CD14-positive monocyte (primary cell): ENCODE measurements around the gene PILRA. TPM values are rescaled to one million over a fixed set of nuclear protein-coding genes. Genes with fewer than 3 reads are reported as not detected.

Source experiments
- DNase-seq, 3 donors: peaks; one replicate each; pipeline ENCODE4 v3.0.0-alpha.2; 2011 to 2022
- H2AFZ ChIP-seq: 2 replicates; pipeline ENCODE4 v1.6.0; 2012; ENCODE audit warnings: mild to moderate bottlenecking, low read depth, low read length, inconsistent platforms; ENCODE audit not compliant: insufficient read depth, poor library complexity, severe bottlenecking
- H3K27ac ChIP-seq, 2 donors: 1 replicate in 1 of 2; 2 replicates in 1 of 2; pipeline ENCODE4 v1.5.1; 2012 to 2013; ENCODE audit warnings: low read length in 2 of 2, control low read depth in 1 of 2, inconsistent platforms in 1 of 2, low read depth in 1 of 2, mild to moderate bottlenecking in 1 of 2
- H3K27me3 ChIP-seq, 2 donors: one replicate each; pipeline versions ENCODE4 v1.6.0 to v1.6.1; 2011 to 2013; ENCODE audit warnings: low read length in 2 of 2; ENCODE audit not compliant: control insufficient read depth in 2 of 2, insufficient read depth in 2 of 2
- H3K36me3 ChIP-seq, 2 donors: replicated peaks in 1 of 2; 1 replicate in 1 of 2; 2 replicates in 1 of 2; pipeline versions ENCODE4 v1.5.1 to v1.6.1; 2012 to 2013; ENCODE audit warnings: low read length in 2 of 2, control low read depth in 1 of 2, inconsistent platforms in 1 of 2, mild to moderate bottlenecking in 1 of 2; ENCODE audit not compliant: insufficient read depth in 2 of 2, control insufficient read depth in 1 of 2
- H3K4me1 ChIP-seq, 2 donors: 1 replicate in 1 of 2; 2 replicates in 1 of 2; pipeline versions ENCODE4 v1.5.1 to v1.6.1; 2012 to 2013; ENCODE audit warnings: low read length in 2 of 2, control low read depth in 1 of 2, inconsistent platforms in 1 of 2, mild to moderate bottlenecking in 1 of 2, moderate library complexity in 1 of 2; ENCODE audit not compliant: insufficient read depth in 2 of 2, control insufficient read depth in 1 of 2
- H3K4me2 ChIP-seq: replicated peaks from 2 replicates; pipeline ENCODE3; 2012; ENCODE audit warnings: low read length, moderate library complexity, mild to moderate bottlenecking; ENCODE audit not compliant: poor library complexity, severe bottlenecking; ENCODE audit errors: extremely low read depth
- H3K4me3 ChIP-seq, 3 experiments: fragments of 200-600 bp in 1 of 3; sonication (generic) in 1 of 3; replicated peaks in 1 of 3; 1 replicate in 2 of 3; 2 replicates in 1 of 3; pipeline ENCODE4 v1.5.1; 2011 to 2013; ENCODE audit warnings: low read length in 3 of 3, mild to moderate bottlenecking in 3 of 3, control low read depth in 2 of 3, low read depth in 2 of 3, inconsistent platforms in 1 of 3, moderate library complexity in 1 of 3
- H3K79me2 ChIP-seq: 2 replicates; pipeline ENCODE4 v1.6.0; 2012; ENCODE audit warnings: mild to moderate bottlenecking, control low read depth, inconsistent platforms, low read length, moderate library complexity; ENCODE audit not compliant: insufficient read depth
- H3K9ac ChIP-seq: 2 replicates; pipeline ENCODE4 v1.6.0; 2017; ENCODE audit warnings: low read length, mild to moderate bottlenecking; ENCODE audit not compliant: insufficient read depth, poor library complexity, severe bottlenecking
- H3K9me3 ChIP-seq, 2 donors: replicated peaks in 1 of 2; 1 replicate in 1 of 2; 2 replicates in 1 of 2; pipeline versions ENCODE4 v1.5.1 to v1.6.1; 2012 to 2013; ENCODE audit warnings: low read length in 2 of 2, control low read depth in 1 of 2; ENCODE audit not compliant: control insufficient read depth in 1 of 2, insufficient read depth in 1 of 2
- H4K20me1 ChIP-seq: 2 replicates; pipeline ENCODE4 v1.6.0; 2012; ENCODE audit warnings: mild to moderate bottlenecking, low read length, control low read depth, moderate library complexity; ENCODE audit not compliant: insufficient read depth
- H3K27ac Mint-ChIP-seq, 7 donors: one replicate each; pipeline ENCODE4 v1.8.0; 2020; ENCODE audit warnings: mild to moderate bottlenecking in 7 of 7, mixed read lengths in 7 of 7, moderate library complexity in 6 of 7, inconsistent platforms in 2 of 7
- H3K27me3 Mint-ChIP-seq, 3 donors: one replicate each; pipeline ENCODE4 v1.8.0; 2021 to 2022; ENCODE audit warnings: low read depth in 3 of 3, mild to moderate bottlenecking in 3 of 3, mixed read lengths in 3 of 3, moderate library complexity in 3 of 3, inconsistent platforms in 1 of 3
- H3K36me3 Mint-ChIP-seq, 2 donors: one replicate each; pipeline ENCODE4 v1.8.0; 2020; ENCODE audit warnings: mixed read lengths in 2 of 2, inconsistent platforms in 1 of 2, mild to moderate bottlenecking in 1 of 2
- H3K4me1 Mint-ChIP-seq: one replicate; pipeline ENCODE4 v1.8.0; 2020; ENCODE audit warnings: mild to moderate bottlenecking, mixed read lengths
- H3K4me3 Mint-ChIP-seq, 2 donors: one replicate each; pipeline ENCODE4 v1.8.0; 2020; ENCODE audit warnings: mild to moderate bottlenecking in 2 of 2, mixed read lengths in 2 of 2, moderate library complexity in 1 of 2
- H3K9me3 Mint-ChIP-seq, 7 donors: one replicate each; pipeline ENCODE4 v1.8.0; 2020 to 2022; ENCODE audit warnings: mixed read lengths in 7 of 7, mild to moderate bottlenecking in 6 of 7, moderate library complexity in 6 of 7, inconsistent platforms in 2 of 7
- WGBS: methylation state at CpG from one replicate; pipeline ENCODE4 v1.1.5; 2013; ENCODE audit warnings: missing lambda C conversion rate; ENCODE audit not compliant: insufficient coverage; 5-methylcytosine and 5-hydroxymethylcytosine counted together
- intact Hi-C, 2 donors: fragments of 100-400 bp; cut with micrococcal nuclease; formaldehyde crosslinking; loops; one replicate each; pipeline versions ENCODE4 v1.15.0 to v1.15.1; 2023
- polyA plus RNA-seq, 3 donors: library from polyadenylated mRNA; depleted of rRNA in 1 of 3; unstranded in 2 of 3; stranded (reverse) in 1 of 3; fragments of 300-500 nt in 2 of 3; fragments of >200 nt in 1 of 3; fragmentation: Illumina TruSeq in 2 of 3; gene quantifications; 1 replicate in 2 of 3; 2 replicates in 1 of 3; pipeline ENCODE4 v1.2.3, GENCODE V29; 2012 to 2021
- TF ChIP-seq, protein P1 (sequence below): fragments of 200-600 bp; IDR thresholded peaks from one replicate; pipeline ENCODE4 v1.8.0; 2022; ENCODE audit warnings: antibody characterized with exemption, mild to moderate bottlenecking

PILRA gene
- polyA plus RNA-seq, 3 donors: 316 to 491 (median 364) TPM

DNA sequence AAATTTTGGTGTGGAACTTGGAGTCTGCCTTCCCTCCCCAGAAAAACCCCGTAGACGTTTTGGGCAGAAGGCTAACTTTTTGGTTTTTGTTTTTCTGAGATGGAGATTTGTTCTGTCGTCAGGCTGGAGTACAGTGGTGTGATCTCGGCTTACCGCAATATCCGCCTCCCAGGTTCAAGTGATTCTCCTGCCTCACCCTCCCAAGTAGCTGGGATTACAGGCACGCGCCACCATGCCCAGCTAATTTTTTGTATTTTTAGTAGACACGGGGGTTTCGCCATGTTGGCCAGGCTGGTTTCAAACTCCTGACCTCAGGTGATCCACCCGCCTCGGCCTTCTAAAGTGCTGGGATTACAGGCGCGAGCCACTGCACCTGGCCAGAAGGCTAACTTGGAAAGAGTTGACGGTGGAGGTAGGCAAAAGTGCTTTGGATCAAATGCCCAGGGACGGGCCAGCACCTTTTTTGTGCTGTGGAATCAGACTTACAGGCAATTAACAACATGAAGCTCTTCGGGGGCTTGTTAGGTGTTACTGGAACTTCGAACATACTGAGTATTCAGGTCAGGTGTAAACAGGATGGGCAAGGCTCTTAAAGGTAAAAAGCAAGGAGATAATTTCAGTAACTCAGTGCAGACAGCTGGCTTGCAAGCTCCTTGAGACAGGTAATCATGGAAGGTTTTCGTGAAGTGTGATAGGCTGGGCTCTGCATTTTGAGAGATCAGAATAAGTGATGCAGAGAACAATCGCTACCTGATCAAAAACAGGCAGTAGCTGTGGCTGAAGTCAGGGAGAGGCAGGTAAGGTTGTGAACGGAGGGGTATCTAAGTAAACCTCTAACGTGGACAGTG, 61.2 kb downstream of the PILRA start:
- H3K4me1 Mint-ChIP-seq: peaks cover 37% of the 10 kb centered on the region
- peak overlapping the region in 1 of 3 experiments; percentile 90 for H3K4me3 ChIP-seq
- H3K36me3 ChIP-seq: peaks cover 18 to 25% of the 10 kb centered on the region in 2 donors
- H3K79me2 ChIP-seq: peaks cover 69% of the 10 kb centered on the region
- peaks cover 32 to 50% of the 10 kb centered on the region in 2 donors for H3K4me1 ChIP-seq
- TF ChIP-seq, protein P1, sequence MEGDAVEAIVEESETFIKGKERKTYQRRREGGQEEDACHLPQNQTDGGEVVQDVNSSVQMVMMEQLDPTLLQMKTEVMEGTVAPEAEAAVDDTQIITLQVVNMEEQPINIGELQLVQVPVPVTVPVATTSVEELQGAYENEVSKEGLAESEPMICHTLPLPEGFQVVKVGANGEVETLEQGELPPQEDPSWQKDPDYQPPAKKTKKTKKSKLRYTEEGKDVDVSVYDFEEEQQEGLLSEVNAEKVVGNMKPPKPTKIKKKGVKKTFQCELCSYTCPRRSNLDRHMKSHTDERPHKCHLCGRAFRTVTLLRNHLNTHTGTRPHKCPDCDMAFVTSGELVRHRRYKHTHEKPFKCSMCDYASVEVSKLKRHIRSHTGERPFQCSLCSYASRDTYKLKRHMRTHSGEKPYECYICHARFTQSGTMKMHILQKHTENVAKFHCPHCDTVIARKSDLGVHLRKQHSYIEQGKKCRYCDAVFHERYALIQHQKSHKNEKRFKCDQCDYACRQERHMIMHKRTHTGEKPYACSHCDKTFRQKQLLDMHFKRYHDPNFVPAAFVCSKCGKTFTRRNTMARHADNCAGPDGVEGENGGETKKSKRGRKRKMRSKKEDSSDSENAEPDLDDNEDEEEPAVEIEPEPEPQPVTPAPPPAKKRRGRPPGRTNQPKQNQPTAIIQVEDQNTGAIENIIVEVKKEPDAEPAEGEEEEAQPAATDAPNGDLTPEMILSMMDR: no peak
- H3K4me3 Mint-ChIP-seq: peak overlapping the region; percentile 83 to 86
- WGBS: 85% methylated on average over 14 of the region's 22 CpGs
- H3K9me3 Mint-ChIP-seq: no peaks in the 10 kb centered on the region
- H3K27me3 ChIP-seq: no peaks in the 10 kb centered on the region
- no peaks in the 10 kb centered on the region for H3K9me3 ChIP-seq
- peaks cover 0 to under 1% (median under 1%) of the 10 kb centered on the region in 3 donors for H3K27me3 Mint-ChIP-seq
- intact Hi-C loops: loop anchor here in 1 of 2 donors (10.0 kb wide), 1 partner anchor 240 kb away; the partner anchor contains the start of gene GNB2
- H3K27ac Mint-ChIP-seq: peak overlapping the region in 6 of 7 donors; percentile 62 to 93 (median 88)
- no peak for DNase-seq
- peaks cover 12% of the 10 kb centered on the region for H4K20me1 ChIP-seq
- no peak overlapping the region for H3K9ac ChIP-seq
- H3K36me3 Mint-ChIP-seq: peaks cover 27 to 37% of the 10 kb centered on the region in 2 donors
- H2AFZ ChIP-seq: no peak overlapping the region
- H3K4me2 ChIP-seq: peak overlapping the region; percentile 89
- H3K27ac ChIP-seq: peak overlapping the region in 1 of 2 donors; percentile 89

DNA sequence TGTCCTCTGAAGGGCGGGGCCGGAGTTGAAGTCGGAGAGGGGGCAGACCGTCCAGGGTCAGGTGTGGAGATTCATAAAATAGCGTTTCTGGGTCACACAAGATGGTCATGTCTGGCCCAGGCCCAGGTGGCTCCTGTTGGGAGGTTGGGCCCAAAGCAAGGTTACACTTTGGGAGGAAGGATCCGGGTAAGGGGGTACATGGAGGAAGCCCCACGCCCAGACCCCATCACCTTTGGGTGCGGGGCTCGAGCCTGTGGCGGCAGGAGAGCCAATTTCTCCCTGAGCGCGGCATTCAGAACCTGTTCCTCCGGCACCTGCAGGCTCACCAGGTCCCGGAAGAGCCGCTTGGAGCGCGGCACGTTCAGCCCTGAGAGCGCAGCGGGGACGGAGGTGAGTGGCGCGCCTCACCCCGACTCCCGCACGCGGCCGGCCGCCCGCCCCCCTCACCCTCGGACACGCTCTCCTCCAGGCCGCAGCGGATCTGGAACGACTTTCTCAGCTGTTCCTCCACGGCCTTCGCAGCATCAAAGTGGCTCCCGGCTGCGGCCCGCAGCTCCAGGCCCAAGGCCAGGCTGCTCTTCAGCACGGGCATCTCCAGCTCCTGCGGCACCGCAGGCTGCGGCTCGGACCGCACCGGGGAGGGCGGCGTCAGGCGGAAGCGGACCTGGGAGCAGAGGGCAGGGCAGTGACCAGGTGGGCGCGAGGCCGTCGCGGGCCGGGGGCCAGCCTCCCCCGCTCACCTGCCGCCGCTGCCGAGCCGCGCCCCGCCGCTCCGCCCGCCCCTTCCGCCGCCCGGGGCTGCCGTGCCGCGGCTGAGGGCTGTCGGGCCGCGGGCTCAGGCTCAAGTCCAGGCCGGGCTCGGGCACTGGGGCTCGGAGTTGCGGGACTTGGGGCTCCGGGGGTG, 62.4 kb downstream of the PILRA start:
- peaks cover 57% of the 10 kb centered on the region for H3K79me2 ChIP-seq
- Mint-ChIP-seq H3K36me3 (peaks cover 27 to 37% of the 10 kb centered on the region in 2 donors), H3K27ac (peak overlapping the region; percentile 89 to 98 (median 94)), H3K4me3 (peak overlapping the region; percentile 87 to 91), H3K27me3 (no peaks in the 10 kb centered on the region), H3K4me1 (peaks cover 34% of the 10 kb centered on the region), H3K9me3 (no peaks in the 10 kb centered on the region)
- H3K27me3 ChIP-seq: no peaks in the 10 kb centered on the region
- intact Hi-C loops: loop anchor here in 1 of 2 donors (10.0 kb wide), 1 partner anchor 239 kb away; the partner anchor contains the start of gene GNB2
- H2AFZ ChIP-seq: peak overlapping the region; percentile 88
- H3K36me3 ChIP-seq: peaks cover 18 to 25% of the 10 kb centered on the region in 2 donors
- no peak for DNase-seq
- peak overlapping the region; percentile 62 to 89 for H3K27ac ChIP-seq
- TF ChIP-seq, protein P1: no peak
- peak overlapping the region; percentile 72 to 90 (median 81) for H3K4me3 ChIP-seq
- H3K4me1 ChIP-seq: peaks cover 28 to 44% of the 10 kb centered on the region in 2 donors
- peak overlapping the region; percentile 89 for H3K4me2 ChIP-seq
- WGBS: 2% methylated on average over 72 of the region's 81 CpGs
- H3K9me3 ChIP-seq: no peaks in the 10 kb centered on the region
- H3K9ac ChIP-seq: peak overlapping the region; percentile 84
- H4K20me1 ChIP-seq: peaks cover 9% of the 10 kb centered on the region
